Activated T-cell treated with anti-CD3 and anti-CD28 coated beads, Interleukin-2, amount 50 U/mL, for 72 hours (primary cell): ENCODE measurements around the gene DUSP11. TPM values are rescaled to one million over a fixed set of nuclear protein-coding genes. Genes with fewer than 3 reads are reported as not detected.
"Not testable (repeated sequence)": the region's sequence is repeated elsewhere in the genome, so short reads cannot be mapped to it uniquely, and the experiment has no call there.

ENCODE experiments used
- ATAC-seq, 2 donors: fragments of 150-1000 bp; cut with Tn5 transposase; replicated peaks in 1 of 2; 2 replicates each; pipeline ENCODE4 v1.10.0; 2021; ENCODE audit warnings: moderate library complexity in 2 of 2, mild to moderate bottlenecking in 1 of 2
- DNase-seq, 2 donors: peaks; one replicate each; pipeline ENCODE4 v3.0.0; 2021 to 2022; ENCODE audit warnings: mixed read lengths in 1 of 2
- H3K27ac Mint-ChIP-seq: one replicate; pipeline ENCODE4 v1.8.0; 2022; ENCODE audit warnings: mild to moderate bottlenecking, moderate library complexity, mixed read lengths
- H3K27me3 Mint-ChIP-seq: one replicate; pipeline ENCODE4 v1.8.0; 2022; ENCODE audit warnings: low read depth, mixed read lengths
- H3K36me3 Mint-ChIP-seq, 2 donors: one replicate each; pipeline ENCODE4 v1.8.0; 2022; ENCODE audit warnings: mixed read lengths in 2 of 2, mild to moderate bottlenecking in 1 of 2; ENCODE audit not compliant: insufficient read depth in 2 of 2
- H3K4me1 Mint-ChIP-seq: one replicate; pipeline ENCODE4 v1.8.0; 2022; ENCODE audit warnings: low read depth, mixed read lengths
- H3K4me3 Mint-ChIP-seq, 2 donors: one replicate each; pipeline ENCODE4 v1.8.0; 2022; ENCODE audit warnings: mild to moderate bottlenecking in 2 of 2, mixed read lengths in 2 of 2, moderate library complexity in 2 of 2
- H3K9me3 Mint-ChIP-seq, 2 donors: one replicate each; pipeline ENCODE4 v1.8.0; 2022; ENCODE audit warnings: mixed read lengths in 2 of 2
- total RNA-seq, 2 donors: library from RNA; stranded (reverse); gene quantifications; one replicate each; pipeline ENCODE4 v1.2.3, GENCODE V29; 2022

The DUSP11 gene
- total RNA-seq, 2 donors from 2014 or later = 35.1 to 35.8 TPM

- Mint-ChIP-seq H3K4me1 (no peaks in the 10 kb centered on the region), H3K4me3 (no peak overlapping the region), H3K27ac (no peak overlapping the region), H3K36me3 (peaks cover 6 to 21% of the 10 kb centered on the region in 2 donors), H3K9me3 (no peaks in the 10 kb centered on the region), H3K27me3 (no peaks in the 10 kb centered on the region)
- ATAC-seq (no peak), DNase-seq (no peak)
Measured at GRCh38 chr2:73762571-73762970, 17.3 kb downstream of the DUSP11 start.

- no peak for DNase-seq
- ATAC-seq = no peak
- Mint-ChIP-seq H3K4me1 (no peaks in the 10 kb centered on the region), H3K27ac (no peak overlapping the region), H3K4me3 (no peak overlapping the region), H3K9me3 (no peaks in the 10 kb centered on the region), H3K36me3 (peaks cover 0 to 4% of the 10 kb centered on the region in 2 donors), H3K27me3 (no peaks in the 10 kb centered on the region)
Measured at GRCh38 chr2:73759904-73760303, 20.0 kb downstream of the DUSP11 start.

- DNase-seq (no peak), ATAC-seq (no peak)
- H3K4me1 Mint-ChIP-seq = peaks cover 5% of the 10 kb centered on the region
- H3K27me3 Mint-ChIP-seq = no peaks in the 10 kb centered on the region
- H3K4me3 Mint-ChIP-seq = no peak overlapping the region
- no peaks in the 10 kb centered on the region for H3K9me3 Mint-ChIP-seq
- H3K27ac Mint-ChIP-seq = peak overlapping the region; percentile 27
- peaks cover 0 to 6% of the 10 kb centered on the region in 2 donors for H3K36me3 Mint-ChIP-seq
Measured at GRCh38 chr2:73759285-73759764, 20.6 kb downstream of the DUSP11 start.

- H3K27ac Mint-ChIP-seq, H3K4me1 Mint-ChIP-seq, H3K27me3 Mint-ChIP-seq, DNase-seq, H3K4me3 Mint-ChIP-seq, ATAC-seq, H3K9me3 Mint-ChIP-seq: not testable (repeated sequence)
- H3K36me3 Mint-ChIP-seq = peaks cover 1 to 12% of the 10 kb centered on the region in 2 donors
Measured at GRCh38 chr2:73754332-73754731, 25.6 kb downstream of the DUSP11 start.

GRCh38 chr2:73749314-73749713 is 30.6 kb downstream of the DUSP11 start:
- H3K9me3 Mint-ChIP-seq = no peaks in the 10 kb centered on the region
- DNase-seq (no peak), ATAC-seq (no peak)
- H3K27ac Mint-ChIP-seq = no peak overlapping the region
- peaks cover 14 to 25% of the 10 kb centered on the region in 2 donors for H3K36me3 Mint-ChIP-seq
- no peak overlapping the region for H3K4me3 Mint-ChIP-seq
- H3K4me1 Mint-ChIP-seq = peaks cover 21% of the 10 kb centered on the region
- H3K27me3 Mint-ChIP-seq = no peaks in the 10 kb centered on the region

- Mint-ChIP-seq H3K4me1 (peaks cover 21% of the 10 kb centered on the region), H3K36me3 (peaks cover 14 to 22% of the 10 kb centered on the region in 2 donors), H3K27me3 (no peaks in the 10 kb centered on the region), H3K9me3 (no peaks in the 10 kb centered on the region), H3K27ac (peak overlapping the region; percentile 5), H3K4me3 (no peak overlapping the region)
- DNase-seq = no peak
- ATAC-seq = no peak
Measured at GRCh38 chr2:73746877-73747208, 33.1 kb downstream of the DUSP11 start.

GRCh38 chr2:73746015-73746876 is 33.7 kb downstream of the DUSP11 start:
- Mint-ChIP-seq H3K36me3 (peaks cover 13 to 25% of the 10 kb centered on the region in 2 donors), H3K9me3 (no peaks in the 10 kb centered on the region), H3K27me3 (no peaks in the 10 kb centered on the region), H3K4me3 (no peak overlapping the region), H3K27ac (no peak overlapping the region), H3K4me1 (peaks cover 21% of the 10 kb centered on the region)
- no peak for DNase-seq
- no peak for ATAC-seq

- peaks cover 20% of the 10 kb centered on the region for H3K4me1 Mint-ChIP-seq
- H3K9me3 Mint-ChIP-seq = peaks cover 4 to 5% of the 10 kb centered on the region in 2 donors
- H3K27me3 Mint-ChIP-seq = no peaks in the 10 kb centered on the region
- DNase-seq (no peak), ATAC-seq (no peak)
- no peak overlapping the region for H3K27ac Mint-ChIP-seq
- H3K4me3 Mint-ChIP-seq = no peak overlapping the region
- H3K36me3 Mint-ChIP-seq = peaks cover 12 to 22% of the 10 kb centered on the region in 2 donors
Measured at GRCh38 chr2:73740767-73741166, 39.1 kb downstream of the DUSP11 start.

- no peak for ATAC-seq
- DNase-seq = no peak
- H3K27ac Mint-ChIP-seq = no peak overlapping the region
- peaks cover 9 to 21% of the 10 kb centered on the region in 2 donors for H3K36me3 Mint-ChIP-seq
- H3K9me3 Mint-ChIP-seq = peaks cover 4 to 5% of the 10 kb centered on the region in 2 donors
- H3K4me1 Mint-ChIP-seq = peaks cover 20% of the 10 kb centered on the region
- no peak overlapping the region for H3K4me3 Mint-ChIP-seq
- no peaks in the 10 kb centered on the region for H3K27me3 Mint-ChIP-seq
Measured at GRCh38 chr2:73739101-73739500, 40.8 kb downstream of the DUSP11 start.

GRCh38 chr2:73736855-73737779 is 42.8 kb downstream of the DUSP11 start, which contains the start of gene TPRKB:
Gene TPRKB (minus strand): TSS chr2:73737345. CDS start chr2:73734569, 2,776 bp downstream.
- Mint-ChIP-seq H3K36me3 (peaks cover 11 to 26% of the 10 kb centered on the region in 2 donors), H3K4me1 (peaks cover 20% of the 10 kb centered on the region), H3K9me3 (peaks cover 4 to 5% of the 10 kb centered on the region in 2 donors), H3K27ac (peak within 1 kb of the TSS; percentile 85), H3K4me3 (peak within 1 kb of the TSS; percentile 97 to 98), H3K27me3 (no peaks in the 10 kb centered on the region)
- peak; percentile 99 for ATAC-seq
- peak; percentile 95 to 98 for DNase-seq

GRCh38 chr2:73736378-73736777 is 43.5 kb downstream of the DUSP11 start:
- Mint-ChIP-seq H3K4me3 (peak overlapping the region; percentile 97 to 98), H3K27ac (peak overlapping the region; percentile 85), H3K9me3 (peaks cover 4 to 5% of the 10 kb centered on the region in 2 donors), H3K4me1 (peaks cover 20% of the 10 kb centered on the region), H3K27me3 (no peaks in the 10 kb centered on the region), H3K36me3 (peaks cover 11 to 26% of the 10 kb centered on the region in 2 donors)
- DNase-seq = no peak
- ATAC-seq = no peak

- no peaks in the 10 kb centered on the region for H3K9me3 Mint-ChIP-seq
- no peak overlapping the region for H3K27ac Mint-ChIP-seq
- H3K27me3 Mint-ChIP-seq = no peaks in the 10 kb centered on the region
- DNase-seq = no peak
- no peaks in the 10 kb centered on the region for H3K4me1 Mint-ChIP-seq
- H3K36me3 Mint-ChIP-seq = peaks cover 5 to 23% of the 10 kb centered on the region in 2 donors
- H3K4me3 Mint-ChIP-seq = no peak overlapping the region
- ATAC-seq = no peak
Measured at GRCh38 chr2:73730810-73731209, 49.1 kb downstream of the DUSP11 start.

- H3K9me3 Mint-ChIP-seq = no peaks in the 10 kb centered on the region
- ATAC-seq (no peak), DNase-seq (no peak)
- H3K36me3 Mint-ChIP-seq = peaks cover 5 to 21% of the 10 kb centered on the region in 2 donors
- H3K4me1 Mint-ChIP-seq = no peaks in the 10 kb centered on the region
- H3K27me3 Mint-ChIP-seq = no peaks in the 10 kb centered on the region
- no peak overlapping the region for H3K27ac Mint-ChIP-seq
- no peak overlapping the region for H3K4me3 Mint-ChIP-seq
Measured at GRCh38 chr2:73728711-73729110, 51.2 kb downstream of the DUSP11 start.
